KMS-11 (cell line): ENCODE measurements around the gene GRIK1.

ENCODE experiments used
- H2AFZ ChIP-seq: fragments of 200-600 bp; sonication (generic); 2 replicates; pipeline ENCODE4 v1.6.1; 2016; ENCODE audit warnings: antibody characterized with exemption, mixed run types, low read depth
- H3K27ac ChIP-seq: fragments of 200-600 bp; sonication (generic); 2 replicates; pipeline ENCODE4 v1.6.1; 2016; ENCODE audit warnings: mild to moderate bottlenecking, mixed run types
- H3K27me3 ChIP-seq: fragments of 200-600 bp; sonication (generic); 2 replicates; pipeline ENCODE4 v1.6.1; 2017; ENCODE audit warnings: mild to moderate bottlenecking, low read depth, mixed run types, moderate library complexity; ENCODE audit not compliant: insufficient read depth
- H3K36me3 ChIP-seq: fragments of 200-600 bp; sonication (generic); 2 replicates; pipeline ENCODE4 v1.6.1; 2017; ENCODE audit warnings: mild to moderate bottlenecking, mixed run types; ENCODE audit not compliant: insufficient read depth
- H3K4me1 ChIP-seq: fragments of 200-600 bp; sonication (generic); 2 replicates; pipeline ENCODE4 v1.6.1; 2016; ENCODE audit warnings: mild to moderate bottlenecking, low read depth, mixed run types; ENCODE audit not compliant: poor library complexity, severe bottlenecking
- H3K4me2 ChIP-seq: fragments of 200-600 bp; sonication (generic); 2 replicates; pipeline ENCODE4 v1.7.0; 2016; ENCODE audit warnings: mild to moderate bottlenecking, mixed run types
- H3K4me3 ChIP-seq: fragments of 200-600 bp; sonication (generic); IDR thresholded peaks from 2 replicates; pipeline ENCODE4 v1.6.1; 2017; ENCODE audit warnings: low read depth, low read length, mixed read lengths; ENCODE audit not compliant: insufficient read depth
- H3K79me2 ChIP-seq: fragments of 200-600 bp; sonication (generic); 2 replicates; pipeline ENCODE4 v1.6.1; 2016; ENCODE audit warnings: low read depth, mixed run types; ENCODE audit not compliant: insufficient read depth
- H3K9ac ChIP-seq: fragments of 200-600 bp; sonication (generic); 2 replicates; pipeline ENCODE4 v1.6.1; 2016; ENCODE audit warnings: mild to moderate bottlenecking, mixed run types
- H4K20me1 ChIP-seq: fragments of 200-600 bp; sonication (generic); 2 replicates; pipeline ENCODE4 v1.6.1; 2016; ENCODE audit warnings: mild to moderate bottlenecking, mixed run types; ENCODE audit not compliant: insufficient read depth
- TF ChIP-seq, protein P1 (sequence below): fragments of 200-600 bp; sonication (generic); conservative IDR thresholded peaks from 2 replicates; pipeline ENCODE4 v1.6.1; 2017; ENCODE audit warnings: low read depth, mild to moderate bottlenecking, antibody characterized with exemption, low read length, moderate library complexity, mixed read lengths

GRIK1 gene

DNA sequence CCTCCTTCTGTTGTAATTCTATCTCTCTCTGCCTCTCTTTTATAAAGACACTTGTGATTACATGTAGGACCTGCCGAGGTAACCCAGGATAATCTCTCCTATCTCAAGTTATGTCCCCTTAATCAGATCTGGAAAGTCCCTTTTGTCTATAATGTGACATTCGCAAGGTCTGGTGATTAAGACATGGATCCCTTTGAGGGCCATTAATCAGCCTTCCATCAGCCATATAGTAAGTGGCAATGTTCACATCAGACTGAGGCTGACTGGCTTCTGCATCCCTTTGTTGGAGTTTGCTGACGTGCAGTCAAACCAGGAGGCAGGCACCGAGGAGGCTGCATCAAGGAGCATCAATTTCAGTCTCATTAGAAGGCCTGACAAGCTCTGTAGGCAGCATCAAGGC, 431.5 kb downstream of the GRIK1 start:
- H3K9ac ChIP-seq: no peak overlapping the region
- H3K27ac ChIP-seq: no peak overlapping the region
- H3K4me1 ChIP-seq: no peaks in the 10 kb centered on the region
- H4K20me1 ChIP-seq: no peaks in the 10 kb centered on the region
- no peak overlapping the region for H3K4me2 ChIP-seq
- TF ChIP-seq, protein P1, sequence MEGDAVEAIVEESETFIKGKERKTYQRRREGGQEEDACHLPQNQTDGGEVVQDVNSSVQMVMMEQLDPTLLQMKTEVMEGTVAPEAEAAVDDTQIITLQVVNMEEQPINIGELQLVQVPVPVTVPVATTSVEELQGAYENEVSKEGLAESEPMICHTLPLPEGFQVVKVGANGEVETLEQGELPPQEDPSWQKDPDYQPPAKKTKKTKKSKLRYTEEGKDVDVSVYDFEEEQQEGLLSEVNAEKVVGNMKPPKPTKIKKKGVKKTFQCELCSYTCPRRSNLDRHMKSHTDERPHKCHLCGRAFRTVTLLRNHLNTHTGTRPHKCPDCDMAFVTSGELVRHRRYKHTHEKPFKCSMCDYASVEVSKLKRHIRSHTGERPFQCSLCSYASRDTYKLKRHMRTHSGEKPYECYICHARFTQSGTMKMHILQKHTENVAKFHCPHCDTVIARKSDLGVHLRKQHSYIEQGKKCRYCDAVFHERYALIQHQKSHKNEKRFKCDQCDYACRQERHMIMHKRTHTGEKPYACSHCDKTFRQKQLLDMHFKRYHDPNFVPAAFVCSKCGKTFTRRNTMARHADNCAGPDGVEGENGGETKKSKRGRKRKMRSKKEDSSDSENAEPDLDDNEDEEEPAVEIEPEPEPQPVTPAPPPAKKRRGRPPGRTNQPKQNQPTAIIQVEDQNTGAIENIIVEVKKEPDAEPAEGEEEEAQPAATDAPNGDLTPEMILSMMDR: no peak
- no peaks in the 10 kb centered on the region for H3K36me3 ChIP-seq
- no peaks in the 10 kb centered on the region for H3K27me3 ChIP-seq
- H3K79me2 ChIP-seq: no peaks in the 10 kb centered on the region
- no peak overlapping the region for H2AFZ ChIP-seq
- H3K4me3 ChIP-seq: no peak overlapping the region

- Histone ChIP-seq H4K20me1 (no peaks in the 10 kb centered on the region), H3K27ac (no peak overlapping the region), H3K79me2 (no peaks in the 10 kb centered on the region), H3K4me2 (no peak overlapping the region), H3K36me3 (no peaks in the 10 kb centered on the region), H3K4me1 (no peaks in the 10 kb centered on the region), H2AFZ (no peak overlapping the region), H3K4me3 (no peak overlapping the region), H3K27me3 (no peaks in the 10 kb centered on the region), H3K9ac (no peak overlapping the region)
- TF ChIP-seq, protein P1: no peak
Observed at GRCh38 chr21:29506947-29507346, 432.8 kb downstream of the GRIK1 start.

DNA sequence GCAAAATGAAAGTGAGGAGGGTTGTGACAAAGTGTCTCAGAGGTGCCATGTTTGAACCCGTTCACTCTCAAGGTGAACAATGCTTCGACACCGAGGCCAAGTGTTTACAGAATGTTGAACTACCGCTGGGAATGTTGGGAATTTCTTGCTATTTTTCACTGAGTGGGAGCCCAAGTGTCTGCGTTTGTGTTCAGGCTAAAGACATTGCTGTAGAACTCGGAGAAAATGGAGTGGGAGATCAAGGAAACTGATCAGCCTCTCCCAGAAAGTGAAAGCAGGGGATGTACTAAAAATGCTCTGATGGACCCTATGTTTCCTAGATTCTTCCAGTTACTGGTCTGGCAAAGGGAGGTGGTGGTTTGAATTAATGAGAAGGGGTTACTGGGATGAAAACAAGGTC, 433.6 kb downstream of the GRIK1 start:
- Histone ChIP-seq H3K4me2 (no peak overlapping the region), H3K79me2 (no peaks in the 10 kb centered on the region), H3K27ac (no peak overlapping the region), H3K36me3 (no peaks in the 10 kb centered on the region), H3K4me3 (no peak overlapping the region), H2AFZ (no peak overlapping the region), H3K4me1 (no peaks in the 10 kb centered on the region), H3K27me3 (no peaks in the 10 kb centered on the region), H4K20me1 (no peaks in the 10 kb centered on the region), H3K9ac (no peak overlapping the region)
- TF ChIP-seq, protein P1: no peak

DNA sequence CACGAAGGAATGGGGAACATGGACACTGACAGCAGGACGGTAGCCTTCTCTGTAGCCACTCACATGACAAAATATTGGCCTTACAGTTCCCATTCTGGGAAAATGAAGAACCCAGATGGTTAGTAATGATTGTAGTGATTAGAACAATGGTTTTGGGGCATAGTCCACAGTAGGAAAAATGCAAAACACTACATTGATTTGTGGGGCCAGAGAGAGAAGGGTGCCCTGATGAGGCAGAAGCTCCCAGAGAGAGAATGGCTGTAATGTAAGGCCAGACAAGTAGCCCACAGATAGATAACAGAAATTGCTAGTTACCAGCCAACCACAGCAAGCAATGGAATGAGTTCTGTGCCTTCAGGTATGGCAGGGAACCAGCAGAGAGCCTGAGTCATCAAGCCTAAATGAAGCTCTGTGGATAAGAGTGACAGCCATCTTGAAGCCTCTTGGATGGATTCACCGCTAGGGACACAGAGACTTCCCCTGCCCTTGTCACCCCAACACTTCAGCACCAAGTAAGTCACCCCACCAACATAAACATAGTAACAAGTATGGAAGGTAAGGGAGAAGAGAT, 435.0 kb downstream of the GRIK1 start:
- Histone ChIP-seq H3K4me2 (no peak overlapping the region), H3K9ac (no peak overlapping the region), H3K4me1 (no peaks in the 10 kb centered on the region), H3K79me2 (no peaks in the 10 kb centered on the region), H2AFZ (no peak overlapping the region), H3K4me3 (no peak overlapping the region), H3K36me3 (no peaks in the 10 kb centered on the region), H3K27ac (no peak overlapping the region), H3K27me3 (no peaks in the 10 kb centered on the region), H4K20me1 (no peaks in the 10 kb centered on the region)
- TF ChIP-seq, protein P1: no peak
